HG02870 (cell line): ENCODE data around the gene KTI12.
"Not testable (repeated sequence)": the region's sequence is repeated elsewhere in the genome, so short reads cannot be mapped to it uniquely, and the experiment has no call there.

Experiments
- ATAC-seq: cut with Tn5 transposase; IDR thresholded peaks from one replicate; pipeline ENCODE4 v1.9.1; 2021; ENCODE audit warnings: mild to moderate bottlenecking, moderate library complexity; ENCODE audit not compliant: unreplicated experiment

KTI12 gene

GRCh38 chr1:52033190-52034049 lies at the start of gene KTI12:
Gene KTI12 (minus strand): TSS chr1:52033810. CDS start chr1:52033761, 49 bp downstream.
- ATAC-seq = peak; percentile 86

DNA sequence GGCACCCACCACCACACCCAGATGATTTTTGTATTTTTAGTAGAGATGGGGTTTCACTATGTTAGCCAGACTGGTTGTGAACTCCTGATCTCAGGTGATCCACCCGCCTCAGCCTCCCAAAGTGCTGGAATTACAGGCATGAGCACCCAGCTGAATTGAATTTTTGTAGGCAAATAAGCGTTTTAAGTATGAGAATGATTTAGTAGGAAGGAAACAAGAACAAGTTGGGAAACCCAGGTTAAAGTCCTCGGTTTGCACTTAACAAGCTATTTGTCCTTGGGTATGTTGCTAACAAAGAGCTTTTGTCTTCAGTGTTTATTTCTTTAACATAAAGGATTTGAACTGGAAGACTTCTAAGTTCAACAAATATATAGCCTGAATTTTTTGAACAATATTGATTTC lies 46.4 kb upstream of the KTI12 start:
- ATAC-seq = no peak

DNA sequence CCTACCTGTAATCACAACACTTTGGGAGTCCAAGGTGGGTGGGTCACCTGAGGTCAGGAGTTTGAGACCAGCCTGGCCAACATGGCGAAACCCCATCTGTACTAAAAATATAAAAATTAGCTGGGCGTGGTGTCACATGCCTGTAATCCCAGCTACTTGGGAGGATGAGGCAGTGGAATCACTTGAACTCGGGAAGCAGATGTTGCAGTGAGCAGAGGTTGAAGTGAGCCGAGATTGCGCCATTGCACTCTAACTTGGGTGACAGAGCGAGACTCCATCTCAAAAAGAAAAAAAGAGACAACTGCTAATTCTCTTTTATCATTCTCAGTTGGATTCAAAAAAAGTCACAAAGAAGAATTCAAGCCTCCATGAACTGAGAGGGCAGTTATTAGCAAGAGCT lies 43.7 kb upstream of the KTI12 start:
- ATAC-seq = not testable (repeated sequence)

- no peak for ATAC-seq
Observed at GRCh38 chr1:52072291-52072690, 38.7 kb upstream of the KTI12 start.

GRCh38 chr1:52070704-52071103 lies 37.1 kb upstream of the KTI12 start:
- ATAC-seq = no peak

DNA sequence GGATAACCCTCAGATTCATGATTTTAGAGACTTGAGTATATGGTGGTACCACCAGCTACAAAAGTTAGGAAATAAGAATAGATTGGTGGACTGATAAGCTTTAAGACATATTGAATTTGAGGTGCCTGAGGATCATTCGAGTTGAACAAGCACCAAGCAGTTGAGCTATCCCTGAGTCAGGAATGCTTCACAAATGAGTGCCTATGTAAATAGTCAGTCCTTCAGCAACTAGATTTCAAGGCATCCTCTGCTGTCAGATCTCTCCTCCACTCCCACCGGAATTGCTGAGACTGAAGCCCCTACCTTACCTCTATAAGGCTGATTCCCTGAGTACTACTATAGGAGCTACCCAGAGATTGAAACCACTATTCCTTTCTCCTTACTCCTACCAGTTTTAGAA lies 29.6 kb upstream of the KTI12 start:
- no peak for ATAC-seq

GRCh38 chr1:52060822-52061221 lies 27.2 kb upstream of the KTI12 start:
- ATAC-seq = no peak

DNA sequence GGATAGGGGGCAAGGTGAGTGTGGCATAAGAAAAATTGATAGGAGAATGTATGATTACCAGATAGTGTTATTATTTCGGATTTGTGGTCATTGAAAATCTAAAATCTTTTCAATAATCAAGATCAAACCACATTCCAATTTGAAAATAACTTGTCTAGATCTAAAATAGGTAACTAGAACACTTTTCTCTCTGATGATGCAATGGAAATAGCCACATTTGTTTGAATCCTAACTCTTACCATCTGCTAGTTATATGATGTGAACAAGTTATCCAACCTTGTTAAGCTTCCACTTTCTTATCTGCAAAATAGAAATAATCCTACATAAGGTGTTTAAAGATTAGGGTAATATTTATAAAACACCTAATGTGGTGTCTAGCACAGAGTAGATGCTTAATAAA lies 26.3 kb upstream of the KTI12 start:
- ATAC-seq = no peak

DNA sequence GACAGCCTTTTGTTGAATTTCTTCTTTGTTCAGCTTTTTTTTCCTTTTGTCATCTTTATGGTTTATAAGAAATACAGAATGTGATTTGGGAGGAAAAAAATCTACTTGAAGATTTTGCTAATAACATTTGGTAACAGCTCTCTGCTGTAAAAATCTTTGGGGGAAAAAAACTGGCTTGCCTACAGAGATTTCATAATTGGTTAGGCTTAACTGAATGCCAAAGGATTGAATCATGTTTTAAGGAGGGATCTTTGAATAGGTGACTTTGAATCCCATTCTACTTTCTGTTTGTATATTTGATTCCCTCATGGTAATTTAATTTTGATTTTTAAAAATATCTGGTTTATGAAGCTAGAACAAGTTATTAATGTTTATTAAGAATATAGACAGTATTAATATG lies 25.7 kb upstream of the KTI12 start:
- ATAC-seq = no peak

GRCh38 chr1:52057876-52058415 lies 24.3 kb upstream of the KTI12 start:
- no peak for ATAC-seq

DNA sequence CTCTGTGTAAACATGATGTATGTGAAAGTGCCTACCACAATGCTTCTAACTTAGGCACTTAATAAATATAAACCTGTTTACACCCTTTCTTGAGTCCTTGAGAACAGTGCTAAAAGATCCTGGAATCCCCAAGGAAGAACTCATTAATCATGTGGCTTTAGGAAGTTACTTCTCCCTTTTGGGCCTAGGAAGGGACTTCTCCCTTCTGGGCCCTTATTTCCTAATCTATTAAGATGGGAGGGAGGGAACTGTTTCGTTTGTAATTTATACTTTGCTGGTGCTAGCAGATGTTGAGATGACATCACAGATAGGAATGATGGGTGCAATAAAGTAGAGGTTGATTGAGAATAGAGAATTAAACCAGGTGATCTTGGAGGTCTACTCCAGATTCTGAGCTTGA lies 23.6 kb upstream of the KTI12 start:
- ATAC-seq = no peak

DNA sequence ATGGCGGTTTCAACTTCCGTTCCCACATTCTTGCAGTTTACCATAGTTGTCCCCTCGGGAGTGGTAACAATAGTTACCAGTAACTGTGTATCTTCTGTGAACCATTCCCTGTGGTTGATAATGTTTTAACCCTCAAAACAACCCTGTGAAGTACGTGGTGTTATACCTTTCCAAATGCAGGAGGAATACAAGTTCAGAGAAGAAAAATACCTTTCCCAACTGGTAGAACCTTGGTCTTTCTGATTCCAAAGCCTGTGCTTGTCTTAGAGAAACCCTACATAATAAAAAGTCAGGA lies 23.3 kb upstream of the KTI12 start:
- ATAC-seq = peak; percentile 35

DNA sequence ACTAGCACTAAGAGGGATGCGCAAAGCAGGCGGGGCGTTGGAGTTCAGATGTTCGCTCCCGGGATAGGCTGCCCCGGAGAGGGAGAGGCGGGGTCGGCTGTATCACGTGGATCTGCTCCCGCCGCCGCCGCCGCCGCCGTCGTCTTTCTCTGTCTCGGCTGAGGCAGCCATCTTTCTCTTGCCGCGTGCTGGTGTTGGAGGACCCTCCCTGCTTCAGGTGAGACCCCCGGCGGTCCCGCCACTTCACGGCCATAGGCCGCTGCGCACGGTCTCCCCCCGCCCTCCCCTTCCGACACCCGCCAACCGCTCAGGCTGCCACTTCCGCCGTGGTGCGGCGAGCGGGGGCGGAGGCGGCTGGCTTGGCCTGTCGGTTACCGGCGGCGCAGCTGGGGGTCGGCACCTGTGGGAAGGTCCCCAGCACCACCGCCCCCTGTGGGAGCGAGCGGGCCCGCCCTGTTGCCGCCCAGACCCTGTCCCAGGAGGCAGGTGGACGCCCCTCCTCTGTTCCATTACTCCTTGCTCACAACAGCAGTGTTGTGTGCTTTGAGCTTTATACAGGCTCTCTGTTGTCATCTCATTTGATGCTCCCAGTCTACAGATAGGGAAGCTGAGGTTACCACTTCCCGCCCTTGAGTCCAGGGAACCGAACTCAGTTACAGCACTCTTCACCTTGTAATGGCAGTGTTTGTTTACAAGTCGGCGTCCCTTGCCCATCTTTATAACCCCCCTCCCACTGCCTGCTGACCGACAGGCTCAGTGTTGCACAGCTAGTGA lies 22.7 kb upstream of the KTI12 start, which contains the start of gene BTF3L4:
Gene BTF3L4 (plus strand): TSS at position 133 of the 774 bp plus-strand sequence. CDS start 3,553 bp downstream, outside the sequence.
- ATAC-seq = peak; percentile 77

DNA sequence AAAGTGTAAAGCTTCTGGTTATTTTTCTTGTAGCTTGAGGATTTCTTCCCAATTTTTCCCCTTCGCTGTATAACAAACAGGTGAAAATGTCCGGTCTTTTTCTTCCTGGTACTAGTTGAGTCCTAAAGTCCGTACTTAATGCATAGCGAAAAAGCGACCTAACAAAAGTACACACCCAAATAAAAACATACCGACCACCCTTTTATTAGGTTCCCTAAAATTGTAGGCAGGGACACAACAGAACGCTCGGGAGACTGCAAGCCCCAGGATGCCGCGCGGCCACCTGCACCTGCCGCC lies 22.2 kb upstream of the KTI12 start:
- ATAC-seq = no peak

GRCh38 chr1:52055066-52055865 lies 21.7 kb upstream of the KTI12 start, which contains the start of gene TXNDC12:
Gene TXNDC12 (minus strand): TSS chr1:52055191. CDS start chr1:52055096, 95 bp downstream.
- ATAC-seq = peak; percentile 58

- no peak for ATAC-seq
Observed at GRCh38 chr1:52054496-52055065, 21.0 kb upstream of the KTI12 start.

GRCh38 chr1:52053862-52054261 lies 20.3 kb upstream of the KTI12 start:
- no peak for ATAC-seq

- ATAC-seq = not testable (repeated sequence)
Observed at GRCh38 chr1:52049337-52049736, 15.7 kb upstream of the KTI12 start.

- not testable (repeated sequence) for ATAC-seq
Observed at GRCh38 chr1:52045666-52046195, 12.1 kb upstream of the KTI12 start.

DNA sequence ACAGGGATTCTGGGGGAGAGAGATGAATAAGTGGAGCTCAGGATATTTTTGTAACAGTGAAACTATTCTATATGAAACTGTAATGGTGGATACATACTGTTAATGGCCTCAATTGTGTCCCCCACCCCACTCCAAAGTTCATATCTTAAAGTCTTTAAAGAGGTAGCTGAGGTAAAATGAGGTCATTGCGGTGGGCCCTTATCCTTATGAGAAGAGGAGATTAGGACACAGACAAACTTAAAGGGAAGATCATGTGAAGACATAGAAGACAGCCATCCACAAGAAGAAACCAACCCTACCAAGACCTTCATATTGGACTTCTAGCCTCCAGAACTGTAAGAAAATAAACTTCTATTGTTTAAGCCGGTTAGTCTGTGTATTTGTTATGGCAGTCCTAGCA lies 11.6 kb upstream of the KTI12 start:
- ATAC-seq = no peak
